ENCODE results near the gene C2CD4D. TPM values are rescaled to one million over a fixed set of nuclear protein-coding genes. Genes with fewer than 3 reads are reported as not detected.

Gene C2CD4D
- polyA plus RNA-seq, 1 donor from 2014 or later, result not detected

- H3K9me3 ChIP-seq (ENCODE audit: low read length), result no peaks in the 10 kb centered on the region
- H2AFZ ChIP-seq (ENCODE audit: low read depth, low read length), result peak overlapping the region; percentile 61
- peak overlapping the region; percentile 85 for H3K4me3 ChIP-seq (ENCODE audit: low read length)
- peaks cover 22% of the 10 kb centered on the region for H3K79me2 ChIP-seq (replicated peaks; ENCODE audit: insufficient read depth, low read length)
- peak overlapping the region; percentile 47 for H3K4me2 ChIP-seq (ENCODE audit: low read length)
- no peaks in the 10 kb centered on the region for H3K27me3 ChIP-seq (ENCODE audit: insufficient read depth, low read depth, low read length)
- TF ChIP-seq MXI1 (conservative IDR thresholded peaks at IDR 0.05; ENCODE audit: poor library complexity, severe bottlenecking), result peak; percentile 36
- TF ChIP-seq, protein P1, sequence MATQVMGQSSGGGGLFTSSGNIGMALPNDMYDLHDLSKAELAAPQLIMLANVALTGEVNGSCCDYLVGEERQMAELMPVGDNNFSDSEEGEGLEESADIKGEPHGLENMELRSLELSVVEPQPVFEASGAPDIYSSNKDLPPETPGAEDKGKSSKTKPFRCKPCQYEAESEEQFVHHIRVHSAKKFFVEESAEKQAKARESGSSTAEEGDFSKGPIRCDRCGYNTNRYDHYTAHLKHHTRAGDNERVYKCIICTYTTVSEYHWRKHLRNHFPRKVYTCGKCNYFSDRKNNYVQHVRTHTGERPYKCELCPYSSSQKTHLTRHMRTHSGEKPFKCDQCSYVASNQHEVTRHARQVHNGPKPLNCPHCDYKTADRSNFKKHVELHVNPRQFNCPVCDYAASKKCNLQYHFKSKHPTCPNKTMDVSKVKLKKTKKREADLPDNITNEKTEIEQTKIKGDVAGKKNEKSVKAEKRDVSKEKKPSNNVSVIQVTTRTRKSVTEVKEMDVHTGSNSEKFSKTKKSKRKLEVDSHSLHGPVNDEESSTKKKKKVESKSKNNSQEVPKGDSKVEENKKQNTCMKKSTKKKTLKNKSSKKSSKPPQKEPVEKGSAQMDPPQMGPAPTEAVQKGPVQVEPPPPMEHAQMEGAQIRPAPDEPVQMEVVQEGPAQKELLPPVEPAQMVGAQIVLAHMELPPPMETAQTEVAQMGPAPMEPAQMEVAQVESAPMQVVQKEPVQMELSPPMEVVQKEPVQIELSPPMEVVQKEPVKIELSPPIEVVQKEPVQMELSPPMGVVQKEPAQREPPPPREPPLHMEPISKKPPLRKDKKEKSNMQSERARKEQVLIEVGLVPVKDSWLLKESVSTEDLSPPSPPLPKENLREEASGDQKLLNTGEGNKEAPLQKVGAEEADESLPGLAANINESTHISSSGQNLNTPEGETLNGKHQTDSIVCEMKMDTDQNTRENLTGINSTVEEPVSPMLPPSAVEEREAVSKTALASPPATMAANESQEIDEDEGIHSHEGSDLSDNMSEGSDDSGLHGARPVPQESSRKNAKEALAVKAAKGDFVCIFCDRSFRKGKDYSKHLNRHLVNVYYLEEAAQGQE (IDR thresholded peaks at IDR 0.05; ENCODE audit: borderline replicate concordance), result peak; percentile 37
- TF ChIP-seq RAD21 (conservative IDR thresholded peaks at IDR 0.05), result no peak
- no peaks in the 10 kb centered on the region for H3F3A ChIP-seq (ENCODE audit: insufficient read depth, low read length, poor library complexity, severe bottlenecking)
- H4K20me1 ChIP-seq (ENCODE audit: insufficient read depth), result no peaks in the 10 kb centered on the region
- H3K27ac ChIP-seq (ENCODE audit: low read length), result peak overlapping the region; percentile 72
- H3K9ac ChIP-seq (ENCODE audit: low read length), result peak overlapping the region; percentile 70
- no peaks in the 10 kb centered on the region for H3K36me3 ChIP-seq (ENCODE audit: insufficient read depth, low read length)
- no peaks in the 10 kb centered on the region for H3K9me2 ChIP-seq (ENCODE audit: insufficient read depth, low read length)
Measured at GRCh38 chr1:151790940-151791651, 48.5 kb downstream of the C2CD4D start.

- no peaks in the 10 kb centered on the region for H3K27me3 ChIP-seq (ENCODE audit: insufficient read depth, low read depth, low read length)
- H3K36me3 ChIP-seq (ENCODE audit: insufficient read depth, low read length), result no peaks in the 10 kb centered on the region
- H4K20me1 ChIP-seq (ENCODE audit: insufficient read depth), result no peaks in the 10 kb centered on the region
- H3K79me2 ChIP-seq (replicated peaks; ENCODE audit: insufficient read depth, low read length), result peaks cover 22% of the 10 kb centered on the region
- H3F3A ChIP-seq (ENCODE audit: insufficient read depth, low read length, poor library complexity, severe bottlenecking), result no peaks in the 10 kb centered on the region
- no peaks in the 10 kb centered on the region for H3K9me2 ChIP-seq (ENCODE audit: insufficient read depth, low read length)
- peak within 1 kb of the TSS; percentile 85 for H3K4me3 ChIP-seq (ENCODE audit: low read length)
- H3K9ac ChIP-seq (ENCODE audit: low read length), result peak within 1 kb of the TSS; percentile 71
- peak within 1 kb of the TSS; percentile 71 for H2AFZ ChIP-seq (ENCODE audit: low read depth, low read length)
- H3K4me2 ChIP-seq (ENCODE audit: low read length), result peak within 1 kb of the TSS; percentile 91
- TF ChIP-seq TAF1 (IDR thresholded peaks at IDR 0.05; ENCODE audit: low read depth) (peak; percentile 92), POLR2AphosphoS5 (IDR thresholded peaks at IDR 0.05) (peak; percentile 89), MXI1 (conservative IDR thresholded peaks at IDR 0.05; ENCODE audit: poor library complexity, severe bottlenecking) (peak; percentile 94), RAD21 (conservative IDR thresholded peaks at IDR 0.05) (peak; percentile 43), EZH2 (IDR thresholded peaks at IDR 0.05; ENCODE audit: borderline replicate concordance, insufficient read depth, low read length, poor library complexity, severe bottlenecking) (no peak), SMC3 (conservative IDR thresholded peaks at IDR 0.05; ENCODE audit: poor library complexity) (peak; percentile 63), EP300 (conservative IDR thresholded peaks at IDR 0.05; ENCODE audit: poor library complexity, severe bottlenecking) (no peak)
- TF ChIP-seq, protein P2, sequence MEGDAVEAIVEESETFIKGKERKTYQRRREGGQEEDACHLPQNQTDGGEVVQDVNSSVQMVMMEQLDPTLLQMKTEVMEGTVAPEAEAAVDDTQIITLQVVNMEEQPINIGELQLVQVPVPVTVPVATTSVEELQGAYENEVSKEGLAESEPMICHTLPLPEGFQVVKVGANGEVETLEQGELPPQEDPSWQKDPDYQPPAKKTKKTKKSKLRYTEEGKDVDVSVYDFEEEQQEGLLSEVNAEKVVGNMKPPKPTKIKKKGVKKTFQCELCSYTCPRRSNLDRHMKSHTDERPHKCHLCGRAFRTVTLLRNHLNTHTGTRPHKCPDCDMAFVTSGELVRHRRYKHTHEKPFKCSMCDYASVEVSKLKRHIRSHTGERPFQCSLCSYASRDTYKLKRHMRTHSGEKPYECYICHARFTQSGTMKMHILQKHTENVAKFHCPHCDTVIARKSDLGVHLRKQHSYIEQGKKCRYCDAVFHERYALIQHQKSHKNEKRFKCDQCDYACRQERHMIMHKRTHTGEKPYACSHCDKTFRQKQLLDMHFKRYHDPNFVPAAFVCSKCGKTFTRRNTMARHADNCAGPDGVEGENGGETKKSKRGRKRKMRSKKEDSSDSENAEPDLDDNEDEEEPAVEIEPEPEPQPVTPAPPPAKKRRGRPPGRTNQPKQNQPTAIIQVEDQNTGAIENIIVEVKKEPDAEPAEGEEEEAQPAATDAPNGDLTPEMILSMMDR (IDR thresholded peaks at IDR 0.05; ENCODE audit: poor library complexity, severe bottlenecking), result peak; percentile 68
- TF ChIP-seq, protein P1 (IDR thresholded peaks at IDR 0.05; ENCODE audit: borderline replicate concordance), result peak; percentile 48
- H3K9me3 ChIP-seq (ENCODE audit: low read length), result no peaks in the 10 kb centered on the region
- H3K27ac ChIP-seq (ENCODE audit: low read length), result peak within 1 kb of the TSS; percentile 78
Measured at GRCh38 chr1:151790071-151790939, 49.3 kb downstream of the C2CD4D start, which contains the start of gene TDRKH. TSS of gene TDRKH (minus strand) at chr1:151790500. CDS start at chr1:151783022, 7,478 bp downstream.
